CD8-positive, alpha-beta memory T cell (primary cell): ENCODE data around the gene SCARB1. TPM values are rescaled to one million over a fixed set of nuclear protein-coding genes. Genes with fewer than 3 reads are reported as not detected.

Experiments used
- CTCF ChIA-PET: fragments of 350-600 bp; sonication (Branson Sonifier 250); formaldehyde crosslinking; loops from one replicate; lab custom pipeline; 2021; ENCODE audit warnings: antibody characterized with exemption; lab: Charles Lee
- POLR2A ChIA-PET: fragments of 350-600 bp; sonication (Branson Sonifier 250); formaldehyde crosslinking; loops from one replicate; lab custom pipeline; 2021; ENCODE audit warnings: antibody characterized with exemption; lab: Charles Lee
- DNase-seq, 5 donors: peaks; one replicate each; pipeline versions ENCODE4 v3.0.0 to v3.0.0-alpha.2; 2020 to 2022; ENCODE audit warnings: mixed read lengths in 1 of 5
- H3K27ac ChIP-seq: one replicate; pipeline ENCODE4 v1.7.0; 2013; ENCODE audit warnings: low read depth, mild to moderate bottlenecking, low read length, moderate library complexity
- H3K27me3 ChIP-seq: 2 replicates; pipeline ENCODE4 v1.7.0; 2013; ENCODE audit warnings: low read length, mild to moderate bottlenecking; ENCODE audit not compliant: insufficient read depth, poor library complexity, severe bottlenecking
- H3K36me3 ChIP-seq: 2 replicates; pipeline ENCODE4 v1.7.0; 2013; ENCODE audit warnings: mild to moderate bottlenecking, low read length, moderate library complexity; ENCODE audit not compliant: insufficient read depth
- H3K4me1 ChIP-seq: 2 replicates; pipeline ENCODE4 v1.7.0; 2013; ENCODE audit warnings: mild to moderate bottlenecking, low read length, moderate library complexity; ENCODE audit not compliant: insufficient read depth
- H3K4me3 ChIP-seq: 2 replicates; pipeline ENCODE4 v1.7.0; 2013; ENCODE audit warnings: mild to moderate bottlenecking, low read length
- H3K9me3 ChIP-seq: 2 replicates; pipeline ENCODE4 v1.7.0; 2013; ENCODE audit warnings: mild to moderate bottlenecking, low read length
- H3K27ac Mint-ChIP-seq, 8 donors: one replicate each; pipeline ENCODE4 v1.8.0; 2020 to 2021; ENCODE audit warnings: mixed read lengths in 8 of 8, mild to moderate bottlenecking in 6 of 8, inconsistent platforms in 3 of 8, moderate library complexity in 3 of 8
- H3K27me3 Mint-ChIP-seq, 2 donors: one replicate each; pipeline ENCODE4 v1.8.0; 2020 to 2021; ENCODE audit warnings: mixed read lengths in 2 of 2, mild to moderate bottlenecking in 1 of 2, moderate library complexity in 1 of 2
- H3K36me3 Mint-ChIP-seq, 3 donors: one replicate each; pipeline ENCODE4 v1.8.0; 2020 to 2021; ENCODE audit warnings: mixed read lengths in 3 of 3, inconsistent platforms in 1 of 3, mild to moderate bottlenecking in 1 of 3
- H3K4me1 Mint-ChIP-seq, 3 donors: one replicate each; pipeline ENCODE4 v1.8.0; 2020 to 2021; ENCODE audit warnings: mixed read lengths in 3 of 3, inconsistent platforms in 1 of 3, mild to moderate bottlenecking in 1 of 3
- H3K4me3 Mint-ChIP-seq, 7 donors: one replicate each; pipeline ENCODE4 v1.8.0; 2020 to 2021; ENCODE audit warnings: mixed read lengths in 7 of 7, mild to moderate bottlenecking in 6 of 7, moderate library complexity in 4 of 7, inconsistent platforms in 2 of 7
- H3K9me3 Mint-ChIP-seq, 5 donors: one replicate each; pipeline ENCODE4 v1.8.0; 2020 to 2022; ENCODE audit warnings: mixed read lengths in 5 of 5, mild to moderate bottlenecking in 3 of 5, moderate library complexity in 2 of 5, inconsistent platforms in 1 of 5
- polyA plus RNA-seq: library from polyadenylated mRNA; unstranded; fragments of 300-500 nt; fragmentation: Illumina TruSeq; gene quantifications from one replicate; pipeline ENCODE4 v1.2.3, GENCODE V29; 2021
- total RNA-seq, 2 experiments: library from RNA; stranded (reverse); gene quantifications; one replicate each; pipeline ENCODE4 v1.2.3, GENCODE V29; 2021

Gene SCARB1
- total and polyA plus RNA-seq, 3 experiments from 2014 or later, result 3.6 to 21.6 (median 20.4) TPM

DNA sequence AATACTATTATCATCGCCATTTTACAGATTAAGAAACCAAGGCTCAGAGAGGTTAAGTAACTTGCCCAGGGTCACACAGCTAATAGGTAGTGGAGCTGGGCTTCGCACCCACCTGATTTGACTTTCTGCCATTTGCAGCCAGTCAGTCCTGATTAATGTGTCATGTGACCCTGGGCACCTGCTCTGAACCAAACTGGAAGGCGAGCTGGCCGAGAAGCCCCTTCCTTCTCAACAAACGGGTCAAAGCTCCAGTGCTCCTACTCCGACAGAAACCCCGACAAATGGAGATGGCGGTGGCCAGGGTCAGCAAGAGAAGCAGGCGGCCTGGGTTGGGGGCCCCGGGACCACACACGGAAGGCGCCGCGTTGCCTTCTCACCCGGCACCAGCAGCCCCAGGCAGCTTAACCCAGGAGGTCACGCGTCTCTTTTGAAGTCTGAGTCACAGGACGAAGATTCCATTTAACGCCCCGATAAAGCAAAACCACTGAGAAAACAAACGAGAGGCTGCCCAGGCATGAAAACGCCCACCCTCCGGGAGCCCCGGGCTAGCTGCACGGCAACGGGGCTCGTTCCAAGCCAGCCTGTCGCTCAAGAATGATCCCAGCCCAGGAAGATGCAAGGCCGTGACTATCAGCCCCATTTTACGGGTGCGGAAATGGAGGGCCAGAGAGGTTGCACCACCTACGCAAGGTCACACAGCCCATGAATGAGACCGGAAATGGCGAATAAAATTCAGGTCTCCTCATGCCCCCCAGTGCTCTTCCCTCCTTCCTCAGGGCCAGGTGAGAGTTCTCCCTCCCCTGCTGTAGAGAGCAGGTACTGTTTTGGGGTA, 124.8 kb downstream of the SCARB1 start:
- peaks cover 11 to 39% (median 28%) of the 10 kb centered on the region in 3 donors for H3K4me1 Mint-ChIP-seq
- Histone ChIP-seq H3K9me3 (no peaks in the 10 kb centered on the region), H3K27ac (no peak overlapping the region), H3K36me3 (no peaks in the 10 kb centered on the region), H3K4me3 (no peak overlapping the region), H3K4me1 (peaks cover 6% of the 10 kb centered on the region), H3K27me3 (no peaks in the 10 kb centered on the region)
- H3K27me3 Mint-ChIP-seq, result peaks cover 10 to 24% of the 10 kb centered on the region in 2 donors
- POLR2A ChIA-PET, result no interaction called here
- no peak for DNase-seq
- no peaks in the 10 kb centered on the region for H3K36me3 Mint-ChIP-seq
- H3K27ac Mint-ChIP-seq, result peak overlapping the region in 3 of 8 donors; percentile 35 to 68 (median 46)
- H3K4me3 Mint-ChIP-seq, result peak overlapping the region in 2 of 7 donors; percentile 29 to 69
- CTCF ChIA-PET, result no interaction called here
- no peaks in the 10 kb centered on the region for H3K9me3 Mint-ChIP-seq

DNA sequence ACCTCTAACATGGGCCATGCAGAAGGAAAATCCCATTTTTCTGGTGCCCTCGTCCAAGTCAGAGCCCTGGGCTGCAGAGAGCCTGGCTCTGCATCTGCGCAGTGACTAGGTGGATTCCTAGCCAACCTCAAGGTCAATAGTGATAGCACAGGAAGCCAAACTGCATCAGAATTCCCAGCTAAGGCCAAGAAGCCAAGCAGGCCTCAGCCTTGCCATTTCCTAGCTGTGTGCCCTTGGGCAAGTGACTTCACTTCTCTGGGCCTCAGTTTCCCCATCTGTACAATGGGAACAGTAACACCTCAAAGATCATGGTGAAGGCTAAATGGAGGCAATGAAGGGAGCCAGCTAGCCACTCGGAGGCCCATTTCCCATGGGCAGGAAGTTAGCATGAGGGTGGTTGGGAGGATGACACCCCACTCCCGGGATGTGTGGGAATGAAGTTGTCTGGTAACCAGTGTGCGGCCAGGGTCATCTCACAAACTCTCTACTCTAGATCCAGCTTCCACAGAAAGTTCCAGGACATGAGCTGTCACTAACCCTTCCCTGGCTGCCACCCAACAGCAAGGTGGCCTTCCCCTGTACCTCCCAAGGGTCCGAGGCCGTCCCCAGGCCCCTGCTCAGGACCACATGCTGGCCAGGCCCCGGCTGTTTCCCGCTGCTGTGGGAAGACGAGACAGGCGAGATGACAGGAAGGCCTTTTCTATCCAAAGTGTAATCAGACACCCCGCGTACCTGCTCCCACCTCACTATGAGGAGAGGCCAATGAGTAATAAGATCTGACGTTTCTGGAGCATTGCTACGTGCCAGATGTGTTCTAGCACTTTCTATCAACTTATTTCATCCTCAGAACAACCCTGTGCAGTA, 125.7 kb downstream of the SCARB1 start:
- Mint-ChIP-seq H3K27ac (peak overlapping the region in 2 of 8 donors; percentile 33 to 48), H3K4me1 (peaks cover 11 to 39% (median 28%) of the 10 kb centered on the region in 3 donors), H3K4me3 (no peak overlapping the region), H3K27me3 (peaks cover 10 to 24% of the 10 kb centered on the region in 2 donors), H3K9me3 (no peaks in the 10 kb centered on the region), H3K36me3 (no peaks in the 10 kb centered on the region)
- no peaks in the 10 kb centered on the region for H3K27me3 ChIP-seq
- H3K4me3 ChIP-seq, result no peak overlapping the region
- POLR2A ChIA-PET, result no interaction called here
- H3K9me3 ChIP-seq, result no peaks in the 10 kb centered on the region
- CTCF ChIA-PET, result no interaction called here
- no peak overlapping the region for H3K27ac ChIP-seq
- peaks cover 6% of the 10 kb centered on the region for H3K4me1 ChIP-seq
- no peak for DNase-seq
- no peaks in the 10 kb centered on the region for H3K36me3 ChIP-seq

DNA sequence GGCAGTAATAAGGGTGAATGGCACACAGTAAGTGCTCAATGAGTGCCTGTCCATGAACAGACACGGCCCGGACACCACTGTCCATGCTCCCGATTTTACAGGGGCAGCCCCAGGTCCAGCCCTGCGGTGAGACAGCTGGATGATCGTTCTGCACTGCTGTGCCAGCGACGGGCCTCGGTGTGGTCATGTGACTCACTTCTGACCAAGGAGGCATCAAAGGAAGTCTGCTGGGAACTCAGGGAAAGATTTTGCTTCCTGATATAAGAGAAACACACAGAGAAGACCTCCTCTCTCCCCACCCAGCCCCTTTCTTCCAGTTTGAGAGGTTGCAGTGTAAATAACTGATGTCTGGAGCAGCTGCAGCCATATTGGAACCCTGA, 126.6 kb downstream of the SCARB1 start:
- Mint-ChIP-seq H3K27ac (no peak overlapping the region), H3K9me3 (no peaks in the 10 kb centered on the region), H3K4me3 (no peak overlapping the region), H3K27me3 (peaks cover 10 to 24% of the 10 kb centered on the region in 2 donors), H3K4me1 (peaks cover 11 to 39% (median 28%) of the 10 kb centered on the region in 3 donors), H3K36me3 (peaks cover 0 to 2% (median 0%) of the 10 kb centered on the region in 3 donors)
- Histone ChIP-seq H3K36me3 (no peaks in the 10 kb centered on the region), H3K4me1 (peaks cover 6% of the 10 kb centered on the region), H3K4me3 (no peak overlapping the region), H3K27me3 (no peaks in the 10 kb centered on the region), H3K27ac (no peak overlapping the region), H3K9me3 (no peaks in the 10 kb centered on the region)
- ChIA-PET CTCF (no interaction called here), POLR2A (no interaction called here)
- no peak for DNase-seq

DNA sequence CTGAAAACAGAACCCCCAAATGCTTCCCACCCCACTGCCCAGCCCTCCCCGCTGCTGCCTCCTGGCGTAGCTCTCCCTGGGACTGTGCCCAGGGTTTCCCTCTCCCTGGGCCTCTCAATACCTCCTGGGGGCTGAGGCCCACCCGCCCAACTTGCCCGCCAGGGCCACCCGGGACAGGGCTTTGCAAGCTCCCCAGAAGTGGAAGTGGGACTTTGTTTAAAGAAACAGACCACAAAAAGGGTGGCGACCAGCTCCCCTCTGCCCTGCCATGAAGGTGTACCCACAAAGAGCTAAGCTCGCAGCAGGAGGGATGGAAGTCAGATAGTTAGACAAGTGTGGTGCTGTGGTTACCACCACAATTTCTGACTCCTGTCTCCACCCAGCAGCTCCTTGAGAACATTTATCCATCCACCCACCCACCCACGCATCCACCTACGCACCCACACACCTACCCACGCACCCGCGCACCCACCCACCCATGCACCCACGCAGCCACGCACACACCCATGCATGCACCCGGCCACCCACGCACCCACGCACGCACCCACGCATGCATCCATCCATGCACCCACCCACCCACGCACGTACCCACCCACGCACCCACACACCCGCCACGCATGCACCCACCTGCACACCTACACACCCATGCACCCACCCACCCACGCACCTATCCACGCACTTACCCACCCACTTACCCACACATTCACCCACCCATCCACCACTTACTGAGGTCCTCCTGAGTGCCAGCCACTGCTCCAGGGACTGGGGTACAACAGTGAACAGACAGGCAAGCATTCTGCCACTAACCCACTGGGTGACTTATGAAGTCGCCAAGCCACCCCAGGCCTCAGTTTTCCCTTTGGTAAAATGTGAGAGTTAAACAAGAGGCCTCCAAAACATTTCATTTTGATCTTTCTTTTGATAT, 127.3 kb downstream of the SCARB1 start:
- Histone ChIP-seq H3K9me3 (no peaks in the 10 kb centered on the region), H3K27ac (no peak overlapping the region), H3K4me1 (peaks cover 6% of the 10 kb centered on the region), H3K4me3 (no peak overlapping the region), H3K36me3 (no peaks in the 10 kb centered on the region), H3K27me3 (no peaks in the 10 kb centered on the region)
- no peaks in the 10 kb centered on the region for H3K9me3 Mint-ChIP-seq
- H3K4me3 Mint-ChIP-seq, result peak overlapping the region in 3 of 7 donors; percentile 11 to 43 (median 36)
- H3K27me3 Mint-ChIP-seq, result peaks cover 10 to 22% of the 10 kb centered on the region in 2 donors
- H3K36me3 Mint-ChIP-seq, result peaks cover 0 to 5% (median 0%) of the 10 kb centered on the region in 3 donors
- peak overlapping the region in 1 of 8 donors; percentile 60 for H3K27ac Mint-ChIP-seq
- peaks cover 11 to 39% (median 28%) of the 10 kb centered on the region in 3 donors for H3K4me1 Mint-ChIP-seq
- ChIA-PET CTCF (no interaction called here), POLR2A (no interaction called here)
- DNase-seq, result peak in 1 of 5 donors; percentile 40

DNA sequence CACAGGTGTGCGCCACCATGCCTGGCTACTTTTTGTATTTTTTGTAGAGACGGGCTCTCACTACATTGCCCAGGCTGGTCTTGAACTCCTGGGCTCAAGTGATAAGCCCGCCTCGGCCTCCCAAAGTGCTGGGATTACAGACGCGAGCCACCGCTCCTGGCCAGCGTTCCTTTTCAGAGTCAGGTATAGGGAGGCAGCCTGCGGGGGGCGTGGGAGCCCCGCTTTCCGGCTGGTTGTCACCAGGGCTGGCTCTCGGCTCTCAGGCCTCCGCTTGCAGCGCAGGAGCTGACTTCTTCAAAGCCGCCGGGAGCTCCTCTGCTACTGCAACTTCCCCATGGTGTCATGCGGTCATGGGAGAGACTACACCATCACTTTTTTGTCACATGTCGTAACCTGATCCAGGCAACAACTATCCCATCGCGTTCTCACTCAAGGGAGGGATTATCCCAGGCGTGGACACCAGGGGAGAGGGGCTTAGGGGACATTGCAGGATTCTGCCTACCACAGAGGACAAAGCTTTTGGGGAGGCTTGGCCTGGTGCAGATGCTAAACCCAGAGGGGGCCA, 129.4 kb downstream of the SCARB1 start:
- Histone ChIP-seq H3K4me1 (peaks cover 6% of the 10 kb centered on the region), H3K27me3 (no peaks in the 10 kb centered on the region), H3K9me3 (no peaks in the 10 kb centered on the region), H3K4me3 (no peak overlapping the region), H3K27ac (no peak overlapping the region), H3K36me3 (no peaks in the 10 kb centered on the region)
- H3K9me3 Mint-ChIP-seq, result no peaks in the 10 kb centered on the region
- no peak overlapping the region for H3K4me3 Mint-ChIP-seq
- H3K36me3 Mint-ChIP-seq, result peaks cover 0 to 5% (median 0%) of the 10 kb centered on the region in 3 donors
- H3K27ac Mint-ChIP-seq, result peak overlapping the region in 1 of 8 donors; percentile 38
- no peak for DNase-seq
- ChIA-PET POLR2A (no interaction called here), CTCF (interaction anchor here (1.2 to 2.7 kb wide), 2 partner anchors 24 to 32 kb away, joined by 3 to 7 read pairs; no protein-coding TSS in a partner anchor)
- H3K4me1 Mint-ChIP-seq, result peaks cover 11 to 36% (median 28%) of the 10 kb centered on the region in 3 donors
- peaks cover 5 to 10% of the 10 kb centered on the region in 2 donors for H3K27me3 Mint-ChIP-seq

DNA sequence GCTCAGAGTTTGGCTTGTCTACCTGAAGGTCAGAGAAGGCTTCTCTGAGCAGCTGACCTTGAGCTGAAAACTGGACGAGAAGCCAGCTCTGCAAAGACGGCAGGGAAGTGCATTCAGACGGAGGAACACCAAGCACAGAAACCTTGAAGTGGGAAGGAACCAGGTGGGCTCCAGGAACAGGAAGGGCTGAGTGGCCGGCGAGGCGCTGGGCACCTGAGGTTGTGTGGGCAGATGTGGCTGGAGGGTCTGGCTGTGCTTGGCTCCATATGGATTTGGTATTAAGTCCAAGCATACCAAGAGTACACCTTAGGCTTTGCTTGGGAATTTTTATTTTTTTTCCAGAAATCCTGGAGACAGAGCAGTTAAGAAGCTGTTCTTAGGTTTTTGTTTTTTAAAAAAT, 130.6 kb downstream of the SCARB1 start:
- no peak overlapping the region for H3K4me3 ChIP-seq
- H3K27ac ChIP-seq, result no peak overlapping the region
- ChIA-PET POLR2A (no interaction called here), CTCF (interaction anchor here (2.7 kb wide), 1 partner anchor 33 kb away, joined by 7 read pairs; no protein-coding TSS in a partner anchor)
- Mint-ChIP-seq H3K27ac (peak overlapping the region in 1 of 8 donors; percentile 89), H3K27me3 (peaks cover 2 to 10% of the 10 kb centered on the region in 2 donors), H3K36me3 (peaks cover 0 to 5% (median 0%) of the 10 kb centered on the region in 3 donors), H3K4me1 (peaks cover 10 to 23% (median 23%) of the 10 kb centered on the region in 3 donors), H3K4me3 (peak overlapping the region in 1 of 7 donors; percentile 37), H3K9me3 (no peaks in the 10 kb centered on the region)
- H3K27me3 ChIP-seq, result no peaks in the 10 kb centered on the region
- no peaks in the 10 kb centered on the region for H3K36me3 ChIP-seq
- H3K9me3 ChIP-seq, result no peaks in the 10 kb centered on the region
- DNase-seq, result no peak
- H3K4me1 ChIP-seq, result peaks cover 6% of the 10 kb centered on the region
